ENCODE measurements around the gene ARHGEF6. TPM values are rescaled to one million over a fixed set of nuclear protein-coding genes. Genes with fewer than 3 reads are reported as not detected.
"Not testable (repeated sequence)": the region's sequence is repeated elsewhere in the genome, so short reads cannot be mapped to it uniquely, and the experiment has no call there.

Gene ARHGEF6, protein sequence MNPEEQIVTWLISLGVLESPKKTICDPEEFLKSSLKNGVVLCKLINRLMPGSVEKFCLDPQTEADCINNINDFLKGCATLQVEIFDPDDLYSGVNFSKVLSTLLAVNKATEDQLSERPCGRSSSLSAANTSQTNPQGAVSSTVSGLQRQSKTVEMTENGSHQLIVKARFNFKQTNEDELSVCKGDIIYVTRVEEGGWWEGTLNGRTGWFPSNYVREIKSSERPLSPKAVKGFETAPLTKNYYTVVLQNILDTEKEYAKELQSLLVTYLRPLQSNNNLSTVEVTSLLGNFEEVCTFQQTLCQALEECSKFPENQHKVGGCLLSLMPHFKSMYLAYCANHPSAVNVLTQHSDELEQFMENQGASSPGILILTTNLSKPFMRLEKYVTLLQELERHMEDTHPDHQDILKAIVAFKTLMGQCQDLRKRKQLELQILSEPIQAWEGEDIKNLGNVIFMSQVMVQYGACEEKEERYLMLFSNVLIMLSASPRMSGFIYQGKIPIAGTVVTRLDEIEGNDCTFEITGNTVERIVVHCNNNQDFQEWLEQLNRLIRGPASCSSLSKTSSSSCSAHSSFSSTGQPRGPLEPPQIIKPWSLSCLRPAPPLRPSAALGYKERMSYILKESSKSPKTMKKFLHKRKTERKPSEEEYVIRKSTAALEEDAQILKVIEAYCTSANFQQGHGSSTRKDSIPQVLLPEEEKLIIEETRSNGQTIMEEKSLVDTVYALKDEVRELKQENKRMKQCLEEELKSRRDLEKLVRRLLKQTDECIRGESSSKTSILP
- 16.0 and 17.8 TPM in 2 replicates for total RNA-seq (2014; rRNA removed; shearing (Covaris generic); ENCODE audit: low replicate concordance)

DNA sequence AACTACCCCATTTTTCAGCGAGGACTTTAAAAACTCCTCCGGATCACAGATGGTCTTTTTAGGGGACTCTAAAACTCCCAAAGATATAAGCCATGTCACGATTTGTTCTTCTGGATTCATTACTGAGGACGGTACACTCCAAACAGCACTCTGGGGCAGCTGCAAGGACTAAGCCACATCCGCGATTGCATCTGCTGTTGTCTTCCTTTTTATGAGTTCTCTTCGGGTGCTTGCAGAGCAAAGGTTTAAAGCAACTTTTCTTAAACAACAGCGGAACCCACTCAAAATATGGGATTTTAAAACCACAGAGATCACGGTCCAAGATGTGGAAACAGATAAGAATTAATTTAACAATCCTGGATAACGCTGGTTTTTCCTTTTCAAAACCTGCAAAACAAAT lies at the start of gene ARHGEF6:
Gene ARHGEF6 (minus strand): TSS at position 170 of the 400 bp plus-strand sequence. CDS start 50 bp downstream, at position 120.
- no peak for DNase-seq (ENCODE audit: low read depth)
- in situ Hi-C loops (cut with HindIII; ENCODE audit: low pct_unique_long_range_greater_than_20kb, low sequenced_read_pairs): no loop called here

GRCh38 chrX:136829413-136829812 lies 48.7 kb upstream of the ARHGEF6 start:
- DNase-seq (ENCODE audit: low read depth): no peak
- in situ Hi-C loops (cut with HindIII; ENCODE audit: low pct_unique_long_range_greater_than_20kb, low sequenced_read_pairs): no loop called here

- in situ Hi-C loops (cut with HindIII; ENCODE audit: low pct_unique_long_range_greater_than_20kb, low sequenced_read_pairs): no loop called here
Observed at GRCh38 chrX:136828830-136829229, 48.1 kb upstream of the ARHGEF6 start.

DNA sequence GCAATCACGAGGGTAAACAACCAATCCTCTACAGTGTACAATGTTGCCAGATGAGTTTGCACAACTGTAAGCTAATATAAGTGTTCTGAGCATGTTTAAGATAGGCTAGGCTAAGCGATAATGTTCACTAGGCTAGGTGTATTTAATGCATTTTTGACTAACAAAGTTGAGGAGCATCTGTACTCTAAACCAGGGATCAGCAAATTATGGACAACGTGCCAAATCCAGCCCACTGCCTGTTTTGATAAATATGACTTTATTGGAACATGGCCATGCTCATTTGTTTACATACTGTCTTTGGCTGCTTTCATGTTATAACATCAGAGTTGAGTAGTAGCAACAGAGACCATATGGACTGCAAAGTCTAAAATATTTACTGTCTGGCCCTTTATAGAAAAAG lies 46.3 kb upstream of the ARHGEF6 start:
- in situ Hi-C loops (cut with HindIII; ENCODE audit: low pct_unique_long_range_greater_than_20kb, low sequenced_read_pairs): no loop called here
- DNase-seq (ENCODE audit: low read depth): no peak

More at GRCh38 chrX:136828830-136829229, 48.1 kb upstream of the ARHGEF6 start:
- no peak for DNase-seq (ENCODE audit: low read depth)

DNA sequence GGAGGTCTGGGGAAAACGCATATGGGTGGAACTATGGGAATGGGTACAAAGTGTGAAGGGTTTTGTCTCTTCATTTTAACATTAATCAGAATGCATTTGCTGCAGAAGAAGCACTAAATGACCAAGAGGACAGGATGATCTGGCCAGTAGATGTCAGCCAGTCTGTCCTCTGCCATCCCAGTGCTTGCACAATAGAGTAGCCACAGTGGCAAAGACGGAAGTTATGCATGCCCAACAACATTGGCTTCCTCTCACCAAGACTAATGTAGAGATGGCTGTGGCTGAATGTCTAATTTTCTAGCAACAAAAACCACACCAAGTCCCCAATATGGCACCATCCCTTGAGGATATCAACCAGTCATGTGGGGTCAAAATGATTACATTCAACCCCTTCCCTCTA lies 45.0 kb upstream of the ARHGEF6 start:
- DNase-seq (ENCODE audit: low read depth): no peak
- in situ Hi-C loops (cut with HindIII; ENCODE audit: low pct_unique_long_range_greater_than_20kb, low sequenced_read_pairs): no loop called here

GRCh38 chrX:136823175-136823574 lies 42.4 kb upstream of the ARHGEF6 start:
- DNase-seq (ENCODE audit: low read depth): no peak
- in situ Hi-C loops (cut with HindIII; ENCODE audit: low pct_unique_long_range_greater_than_20kb, low sequenced_read_pairs): no loop called here

GRCh38 chrX:136822337-136823095 lies 41.8 kb upstream of the ARHGEF6 start:
- in situ Hi-C loops (cut with HindIII; ENCODE audit: low pct_unique_long_range_greater_than_20kb, low sequenced_read_pairs): no loop called here
- no peak for DNase-seq (ENCODE audit: low read depth)

GRCh38 chrX:136819756-136820155 lies 39.0 kb upstream of the ARHGEF6 start:
- in situ Hi-C loops (cut with HindIII; ENCODE audit: low pct_unique_long_range_greater_than_20kb, low sequenced_read_pairs); DNase-seq (ENCODE audit: low read depth): not testable (repeated sequence)

- in situ Hi-C loops (cut with HindIII; ENCODE audit: low pct_unique_long_range_greater_than_20kb, low sequenced_read_pairs): no loop called here
Observed at GRCh38 chrX:136819031-136819703, 38.4 kb upstream of the ARHGEF6 start.

DNA sequence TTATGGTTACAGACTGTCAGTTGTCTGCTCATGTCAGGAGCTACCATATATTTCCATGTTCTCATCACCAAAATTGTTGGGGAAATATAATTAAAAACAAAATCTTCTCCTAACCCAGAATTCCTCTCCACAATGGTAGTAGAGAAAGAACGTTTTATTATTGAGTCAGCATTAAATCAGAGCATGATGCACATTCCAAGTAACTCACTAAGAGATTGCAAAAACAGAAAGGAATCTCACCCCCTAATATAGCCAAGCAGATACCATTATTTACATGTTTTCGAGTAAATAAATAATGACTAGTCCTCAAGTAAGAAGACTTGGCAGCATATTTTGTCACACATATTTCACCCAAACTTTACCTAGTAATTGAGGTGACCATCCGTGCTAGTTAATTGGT lies 36.2 kb upstream of the ARHGEF6 start:
- no peak for DNase-seq (ENCODE audit: low read depth)
- in situ Hi-C loops (cut with HindIII; ENCODE audit: low pct_unique_long_range_greater_than_20kb, low sequenced_read_pairs): no loop called here

More at GRCh38 chrX:136819031-136819703, 38.4 kb upstream of the ARHGEF6 start:
- DNase-seq (ENCODE audit: low read depth): no peak

GRCh38 chrX:136814847-136815750 lies 34.4 kb upstream of the ARHGEF6 start:
- in situ Hi-C loops (cut with HindIII; ENCODE audit: low pct_unique_long_range_greater_than_20kb, low sequenced_read_pairs): no loop called here
- no peak for DNase-seq (ENCODE audit: low read depth)

GRCh38 chrX:136812286-136812685 lies 31.6 kb upstream of the ARHGEF6 start:
- in situ Hi-C loops (cut with HindIII; ENCODE audit: low pct_unique_long_range_greater_than_20kb, low sequenced_read_pairs): no loop called here
- no peak for DNase-seq (ENCODE audit: low read depth)

DNA sequence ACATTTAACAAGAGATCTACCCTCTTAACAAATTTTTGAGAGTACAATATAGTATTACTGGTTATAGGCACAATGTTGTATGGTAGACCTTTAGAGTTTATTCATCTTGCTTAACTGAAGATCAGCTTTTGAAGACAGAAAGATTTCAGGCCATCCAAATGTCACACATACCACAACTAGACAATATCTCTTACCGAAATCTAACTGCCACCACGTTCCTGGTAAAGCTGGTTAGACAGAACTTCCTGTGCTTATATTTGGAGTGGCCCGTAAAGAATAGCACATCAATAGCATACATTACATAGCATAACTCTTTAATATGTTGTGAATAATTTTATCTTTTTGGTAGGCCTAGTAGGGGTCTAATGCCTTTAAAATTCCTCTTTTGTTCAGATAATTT lies 29.8 kb upstream of the ARHGEF6 start:
- no peak for DNase-seq (ENCODE audit: low read depth)
- in situ Hi-C loops (cut with HindIII; ENCODE audit: low pct_unique_long_range_greater_than_20kb, low sequenced_read_pairs): no loop called here

GRCh38 chrX:136806891-136807410 lies 26.2 kb upstream of the ARHGEF6 start:
- no peak for DNase-seq (ENCODE audit: low read depth)
- in situ Hi-C loops (cut with HindIII; ENCODE audit: low pct_unique_long_range_greater_than_20kb, low sequenced_read_pairs): no loop called here

- DNase-seq (ENCODE audit: low read depth): no peak
- in situ Hi-C loops (cut with HindIII; ENCODE audit: low pct_unique_long_range_greater_than_20kb, low sequenced_read_pairs): no loop called here
Observed at GRCh38 chrX:136802515-136802914, 21.8 kb upstream of the ARHGEF6 start.

- no peak for DNase-seq (ENCODE audit: low read depth)
- in situ Hi-C loops (cut with HindIII; ENCODE audit: low pct_unique_long_range_greater_than_20kb, low sequenced_read_pairs): no loop called here
Observed at GRCh38 chrX:136797787-136798186, 17.1 kb upstream of the ARHGEF6 start.

DNA sequence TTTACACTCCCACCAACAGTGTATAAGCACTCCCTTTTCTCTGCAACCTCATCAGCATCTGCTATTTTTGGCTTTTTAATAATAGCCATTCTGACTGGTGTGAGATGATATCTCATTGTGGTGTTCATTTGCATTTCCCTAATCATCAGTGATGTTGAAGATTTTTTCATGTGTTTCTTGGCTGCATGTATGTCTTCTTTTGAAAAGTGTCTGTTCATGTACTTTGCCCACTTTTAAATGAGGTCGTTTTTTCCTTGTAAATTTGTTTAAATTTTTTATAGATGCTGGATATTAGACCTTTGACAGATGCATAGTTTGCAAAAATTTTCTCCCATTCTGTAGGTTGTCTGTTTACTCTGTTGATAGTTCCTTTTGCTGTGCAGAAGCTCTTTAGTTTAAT lies 14.4 kb upstream of the ARHGEF6 start:
- DNase-seq (ENCODE audit: low read depth); in situ Hi-C loops (cut with HindIII; ENCODE audit: low pct_unique_long_range_greater_than_20kb, low sequenced_read_pairs): not testable (repeated sequence)

Measured in Caki2 (cell line).